Large intestine (tissue), 3 donors: ENCODE measurements around the gene PTPRE. TPM values are rescaled to one million over a fixed set of nuclear protein-coding genes. Genes with fewer than 3 reads are reported as not detected.

Experiments used
- DNase-seq, 2 donors: peaks; one replicate each; pipeline versions ENCODE4 v3.0.0 to v3.0.0-alpha.2; 2013
- H3K27ac ChIP-seq: one replicate; pipeline ENCODE4 v1.5.1; 2013; ENCODE audit warnings: low read length
- H3K27me3 ChIP-seq: 2 replicates; pipeline ENCODE4 v1.6.1; 2013; ENCODE audit warnings: low read length; ENCODE audit not compliant: control insufficient read depth, insufficient read depth
- H3K36me3 ChIP-seq: 2 replicates; pipeline ENCODE4 v1.6.1; 2013; ENCODE audit warnings: low read length; ENCODE audit not compliant: control insufficient read depth, insufficient read depth
- H3K4me1 ChIP-seq: one replicate; pipeline ENCODE4 v1.6.1; 2013; ENCODE audit warnings: low read length; ENCODE audit not compliant: control insufficient read depth, insufficient read depth
- H3K4me3 ChIP-seq: one replicate; pipeline ENCODE4 v1.5.1; 2013; ENCODE audit warnings: low read length
- H3K9me3 ChIP-seq: one replicate; pipeline ENCODE4 v1.6.1; 2013; ENCODE audit warnings: mild to moderate bottlenecking, low read depth, low read length, moderate library complexity; ENCODE audit not compliant: control insufficient read depth
- WGBS: methylation state at CpG from one replicate; pipeline ENCODE4 v1.1.5; 2013; ENCODE audit warnings: low lambda C conversion rate; ENCODE audit not compliant: insufficient coverage; 5-methylcytosine and 5-hydroxymethylcytosine counted together
- polyA plus RNA-seq: library from polyadenylated mRNA; unstranded; fragments of 120-200 nt; gene quantifications from one replicate; pipeline ENCODE4 v1.2.1, GENCODE V29; 2013

Gene PTPRE
- polyA plus RNA-seq, 1 donor: 21.6 TPM

DNA sequence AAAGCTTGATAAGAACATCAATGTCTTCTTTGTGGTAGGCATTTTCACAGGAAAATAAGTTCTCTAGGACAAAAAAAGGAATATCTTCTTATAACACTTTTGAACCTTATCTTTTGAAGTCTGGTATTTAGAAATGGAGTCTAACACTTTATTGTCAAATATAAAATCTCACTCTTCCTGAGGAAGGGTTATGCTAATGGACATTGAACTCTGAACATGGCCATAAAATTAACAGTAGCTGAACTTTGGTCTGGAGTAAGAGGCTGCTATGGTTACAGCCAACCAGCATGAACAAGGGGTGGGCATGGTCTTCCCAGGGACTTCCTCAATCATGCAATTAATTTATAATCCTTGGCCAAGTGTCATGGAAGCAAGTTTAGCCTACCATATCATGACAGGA, 14.2 kb upstream of the PTPRE start, which contains the start of gene CLRN3:
TSS of gene CLRN3 (minus strand) at position 199 of the 400 bp plus-strand sequence. CDS start at position 42, 157 bp downstream.
- peak; percentile 91 to 97 for DNase-seq
- peaks cover 22% of the 10 kb centered on the region for H3K4me1 ChIP-seq
- no peaks in the 10 kb centered on the region for H3K27me3 ChIP-seq
- no peaks in the 10 kb centered on the region for H3K9me3 ChIP-seq
- H3K4me3 ChIP-seq: peak within 1 kb of the TSS; percentile 67
- peak within 1 kb of the TSS; percentile 98 for H3K27ac ChIP-seq
- peaks cover 5% of the 10 kb centered on the region for H3K36me3 ChIP-seq

DNA sequence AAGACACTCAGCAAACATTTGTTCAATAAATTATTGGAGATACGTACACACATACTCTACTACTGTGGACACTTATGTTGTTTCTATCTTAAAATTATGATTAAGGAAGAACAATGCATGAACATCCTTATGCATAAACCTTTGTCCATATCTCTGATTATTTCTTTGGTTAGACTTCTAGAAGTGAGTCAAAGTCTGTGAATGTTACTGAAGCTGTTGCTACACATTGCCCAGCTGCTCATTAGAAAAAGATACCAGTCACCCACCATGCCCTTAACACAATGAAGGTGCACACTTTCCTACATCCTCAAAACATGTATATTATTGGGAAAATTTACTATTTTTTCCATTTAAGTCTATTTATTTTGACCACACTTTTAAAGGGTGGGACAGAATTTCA, 12.8 kb upstream of the PTPRE start:
- WGBS: 100% methylated on average over 1 of the region's 1 CpG
- Histone ChIP-seq H3K4me3 (no peak overlapping the region), H3K4me1 (peaks cover 12% of the 10 kb centered on the region)

DNA sequence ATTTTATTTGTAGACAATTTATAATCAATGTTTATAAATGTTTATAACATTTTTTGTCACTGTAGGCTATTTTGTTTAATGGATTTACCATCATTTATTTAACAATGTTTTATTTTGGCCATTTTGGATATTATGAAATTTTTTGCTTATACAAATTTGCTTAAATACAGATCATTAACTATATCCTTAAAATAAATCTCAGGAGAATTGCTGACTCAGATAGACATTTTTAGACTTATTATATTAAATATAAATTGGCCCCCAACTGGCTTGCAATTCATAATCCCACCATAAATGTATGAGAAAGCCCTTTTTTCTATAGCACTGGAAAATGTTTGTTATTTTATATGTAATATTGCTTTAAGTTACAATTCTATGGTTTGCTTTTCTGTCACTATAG, 10.3 kb upstream of the PTPRE start:
- Histone ChIP-seq H3K27ac (no peak overlapping the region), H3K36me3 (no peaks in the 10 kb centered on the region), H3K27me3 (no peaks in the 10 kb centered on the region), H3K9me3 (no peaks in the 10 kb centered on the region), H3K4me3 (no peak overlapping the region), H3K4me1 (peaks cover 5% of the 10 kb centered on the region)
- DNase-seq: no peak

More for the DNA sequence above, 12.8 kb upstream of the PTPRE start:
- H3K27me3 ChIP-seq: no peaks in the 10 kb centered on the region
- DNase-seq: no peak
- H3K27ac ChIP-seq: no peak overlapping the region
- no peaks in the 10 kb centered on the region for H3K36me3 ChIP-seq
- H3K9me3 ChIP-seq: no peaks in the 10 kb centered on the region

DNA sequence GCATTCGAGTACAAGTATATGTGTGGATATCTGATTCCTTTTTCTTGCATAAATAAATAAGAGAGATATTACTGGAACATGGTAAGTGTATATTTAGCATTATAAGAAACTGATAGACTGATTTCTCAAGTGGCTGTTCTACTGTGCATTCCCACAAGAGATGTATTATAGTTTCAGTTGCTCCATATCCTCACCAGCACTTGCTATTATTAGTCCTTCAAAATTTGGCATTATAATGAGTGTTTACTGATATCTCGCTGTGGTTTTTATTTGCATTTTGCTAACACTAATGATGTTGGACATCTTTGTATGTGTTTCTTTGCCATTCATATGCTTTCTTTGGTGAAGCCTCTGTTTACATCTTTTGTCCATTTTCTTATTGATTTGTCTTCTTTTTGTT, 9.7 kb upstream of the PTPRE start:
- no peak overlapping the region for H3K4me3 ChIP-seq
- H3K27me3 ChIP-seq: no peaks in the 10 kb centered on the region
- H3K4me1 ChIP-seq: peaks cover 5% of the 10 kb centered on the region
- H3K9me3 ChIP-seq: no peaks in the 10 kb centered on the region
- H3K36me3 ChIP-seq: no peaks in the 10 kb centered on the region
- WGBS: 100% methylated on average over 1 of the region's 2 CpGs
- H3K27ac ChIP-seq: no peak overlapping the region
- no peak for DNase-seq

DNA sequence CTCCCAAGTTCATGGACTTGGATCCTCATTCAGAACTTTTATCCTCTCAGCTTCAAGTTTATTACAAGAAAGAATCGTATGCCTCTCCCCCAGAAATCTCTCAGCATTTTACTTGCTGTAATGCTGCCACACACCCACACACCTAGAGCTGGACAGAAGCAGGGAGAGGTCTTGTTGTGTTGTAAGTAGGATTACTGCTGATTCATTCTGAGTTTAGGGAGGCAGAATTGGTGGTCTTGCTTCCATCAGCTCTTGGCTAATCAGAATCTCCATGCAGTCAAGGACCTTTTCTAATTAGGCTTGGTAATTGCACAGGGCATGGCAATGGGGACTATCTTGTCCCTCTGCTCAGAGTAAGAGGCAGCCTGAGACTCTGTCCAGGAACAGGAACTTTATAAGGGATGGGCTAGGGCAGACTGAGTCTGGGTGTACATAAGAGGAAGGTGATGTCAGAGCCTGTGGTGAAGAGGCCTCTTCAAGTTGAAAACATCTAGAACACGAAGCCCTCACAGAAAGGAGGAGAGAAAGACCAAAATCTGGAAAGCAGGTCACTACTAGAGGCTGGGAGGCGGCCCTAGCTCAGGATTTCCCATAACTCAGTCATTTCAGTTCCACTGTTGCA, 7.0 kb upstream of the PTPRE start:
- H3K27ac ChIP-seq: no peak overlapping the region
- H3K36me3 ChIP-seq: no peaks in the 10 kb centered on the region
- DNase-seq: no peak
- H3K27me3 ChIP-seq: no peaks in the 10 kb centered on the region
- WGBS: no CpG with 5 or more reads among the region's 3 CpGs
- peaks cover 6% of the 10 kb centered on the region for H3K4me1 ChIP-seq
- H3K4me3 ChIP-seq: no peak overlapping the region
- H3K9me3 ChIP-seq: no peaks in the 10 kb centered on the region

DNA sequence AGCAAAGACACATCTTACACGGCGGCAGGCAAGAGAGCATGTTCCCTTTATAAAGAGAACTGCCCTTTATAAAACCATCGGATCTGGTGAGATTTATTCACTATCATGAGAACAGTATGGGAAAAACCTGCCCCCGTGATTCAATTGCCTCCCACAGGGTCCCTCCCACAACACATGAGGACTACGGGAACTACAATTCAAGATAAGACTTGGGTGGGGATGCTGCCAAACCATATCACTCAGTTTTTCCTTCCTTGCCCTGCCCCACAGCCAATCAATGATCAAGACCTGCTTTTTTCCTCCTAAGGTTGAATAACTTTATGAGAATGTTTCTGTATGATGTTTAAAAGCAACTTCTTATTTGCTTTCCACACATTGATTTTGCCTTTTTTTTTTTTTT, 3.1 kb upstream of the PTPRE start:
- no peak overlapping the region for H3K4me3 ChIP-seq
- no peak for DNase-seq
- peaks cover 2% of the 10 kb centered on the region for H3K27me3 ChIP-seq
- H3K27ac ChIP-seq: no peak overlapping the region
- no peaks in the 10 kb centered on the region for H3K36me3 ChIP-seq
- no peaks in the 10 kb centered on the region for H3K9me3 ChIP-seq
- whole genome bisulfite sequencing: no CpG with 5 or more reads among the region's 5 CpGs
- H3K4me1 ChIP-seq: peaks cover 30% of the 10 kb centered on the region

DNA sequence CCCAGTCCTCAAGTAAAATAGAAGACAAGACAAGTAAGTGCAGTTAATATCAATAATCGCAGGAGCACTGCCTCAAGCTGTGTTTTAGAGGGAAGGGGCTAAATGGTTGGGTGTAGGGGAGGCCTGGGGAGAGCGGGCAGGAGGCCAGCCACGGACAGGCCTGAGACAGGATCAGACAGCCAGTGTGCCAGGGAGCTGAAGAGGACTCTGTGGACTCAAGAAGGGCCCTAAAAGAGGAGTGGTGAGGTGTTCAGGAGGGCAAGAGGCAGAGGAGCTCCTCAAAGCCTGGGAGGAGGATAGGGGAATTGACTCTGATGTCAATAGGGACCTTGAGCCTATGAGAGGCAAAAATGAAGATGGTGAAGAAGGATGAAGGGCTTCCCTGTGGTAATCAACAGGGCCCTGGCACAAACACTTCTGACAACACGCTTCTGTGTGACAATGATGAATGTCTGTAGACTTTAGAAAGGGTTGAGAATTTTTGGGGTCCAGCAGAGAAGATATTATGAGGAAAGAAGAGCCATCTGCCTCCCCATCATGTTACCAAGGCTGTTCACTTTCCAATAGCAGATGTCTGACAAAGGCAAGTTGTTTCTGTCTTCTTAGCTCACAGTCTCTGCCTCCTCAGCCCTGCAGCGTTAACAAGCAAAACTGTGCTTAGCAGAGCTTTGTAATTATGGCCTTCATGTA, 2.4 kb upstream of the PTPRE start:
- H3K4me3 ChIP-seq: no peak overlapping the region
- DNase-seq: no peak
- H3K36me3 ChIP-seq: no peaks in the 10 kb centered on the region
- peaks cover 2% of the 10 kb centered on the region for H3K27me3 ChIP-seq
- H3K9me3 ChIP-seq: no peaks in the 10 kb centered on the region
- H3K4me1 ChIP-seq: peaks cover 30% of the 10 kb centered on the region
- WGBS: 75% methylated on average over 1 of the region's 5 CpGs
- peak overlapping the region; percentile 30 for H3K27ac ChIP-seq

- no peaks in the 10 kb centered on the region for H3K36me3 ChIP-seq
- no CpG with 5 or more reads among the region's 14 CpGs for WGBS
- H3K27ac ChIP-seq: peak overlapping the region; percentile 30
- peaks cover 2% of the 10 kb centered on the region for H3K27me3 ChIP-seq
- no peaks in the 10 kb centered on the region for H3K9me3 ChIP-seq
- no peak overlapping the region for H3K4me3 ChIP-seq
- H3K4me1 ChIP-seq: peaks cover 31% of the 10 kb centered on the region
- peak; percentile 57 to 66 for DNase-seq
Observed at GRCh38 chr10:127905001-127905847, 1.7 kb upstream of the PTPRE start.

DNA sequence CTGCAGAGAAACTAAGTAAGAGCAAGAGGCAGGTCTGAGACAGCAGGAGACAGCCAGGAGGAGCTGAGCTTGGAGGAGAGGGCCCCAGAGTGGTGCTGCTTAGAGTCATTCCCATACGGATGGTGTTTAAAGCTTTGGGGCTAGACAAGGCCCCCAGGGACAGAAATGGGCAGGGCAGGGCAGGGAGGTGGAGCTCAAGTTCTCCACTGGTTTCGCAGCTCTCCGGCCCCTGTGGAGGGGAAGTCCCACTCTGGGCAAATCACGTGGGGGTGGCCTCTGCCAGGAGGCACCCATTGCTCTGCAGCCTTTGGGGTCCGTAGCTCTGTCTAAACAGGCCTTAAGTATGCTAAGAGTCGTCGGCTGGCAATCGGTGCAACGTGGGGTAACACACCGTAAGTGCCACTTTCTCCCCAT, 1.0 kb upstream of the PTPRE start:
- H3K4me1 ChIP-seq: peaks cover 37% of the 10 kb centered on the region
- no peak overlapping the region for H3K4me3 ChIP-seq
- DNase-seq: no peak
- WGBS: no CpG with 5 or more reads among the region's 10 CpGs
- H3K9me3 ChIP-seq: no peaks in the 10 kb centered on the region
- H3K27me3 ChIP-seq: peaks cover 2% of the 10 kb centered on the region
- H3K36me3 ChIP-seq: no peaks in the 10 kb centered on the region
- peak overlapping the region; percentile 68 for H3K27ac ChIP-seq

DNA sequence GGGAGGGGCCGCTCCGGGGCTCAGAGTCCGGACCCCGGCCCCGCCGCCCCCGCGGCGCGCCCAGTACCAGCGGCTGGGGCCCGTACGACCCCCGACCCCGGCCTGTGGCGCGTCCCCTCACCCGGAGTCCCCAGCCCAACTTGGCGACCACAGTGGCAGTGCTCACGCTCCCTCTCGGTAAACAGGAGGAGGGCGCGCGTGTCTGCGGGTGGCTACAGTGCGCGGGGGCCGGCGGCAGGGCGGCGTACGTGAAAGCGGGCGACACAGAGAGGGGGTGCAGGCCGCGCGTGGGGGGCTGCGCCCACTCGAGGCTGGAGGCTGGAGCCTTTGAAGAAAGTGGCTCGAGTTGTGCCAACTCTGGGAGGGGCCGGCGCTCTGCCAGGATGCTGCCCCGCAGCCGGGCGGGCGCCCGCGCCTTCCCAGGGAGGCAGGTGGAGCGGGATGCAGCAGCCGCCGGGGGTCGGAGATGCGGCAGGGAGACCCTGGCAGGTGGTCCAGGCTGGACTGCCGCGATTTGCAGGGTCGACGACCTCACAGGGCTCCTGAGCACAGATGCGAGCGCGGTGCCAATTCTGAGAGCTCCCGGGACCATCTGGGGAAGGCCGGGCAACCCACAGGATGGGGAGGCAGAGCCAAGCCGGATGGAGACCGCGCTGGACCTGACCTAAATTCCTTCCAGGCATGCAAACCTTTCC, 655 bp downstream of the PTPRE start:
- Histone ChIP-seq H3K4me1 (peaks cover 37% of the 10 kb centered on the region), H3K27ac (no peak overlapping the region), H3K4me3 (peak overlapping the region; percentile 50), H3K9me3 (no peaks in the 10 kb centered on the region), H3K27me3 (peaks cover 2% of the 10 kb centered on the region), H3K36me3 (no peaks in the 10 kb centered on the region)
- no CpG with 5 or more reads among the region's 65 CpGs for WGBS
- no peak for DNase-seq
